Measurements from ENCODE around the gene SPDYE17. TPM values are rescaled to one million over a fixed set of nuclear protein-coding genes. Genes with fewer than 3 reads are reported as not detected.
"Not testable (repeated sequence)": the region's sequence is repeated elsewhere in the genome, so short reads cannot be mapped to it uniquely, and the experiment has no call there.

Gene SPDYE17
- total RNA-seq (not detected), polyA plus RNA-seq (ENCODE audit: insufficient read depth, low read depth, low replicate concordance) (not detected)
- long read RNA-seq, donor 1 = 0 reads
- long read RNA-seq, donor 2 = 0 reads
- long read RNA-seq, donor 3 = 0 reads
- long read RNA-seq, donor 4 = 0 reads
- long read RNA-seq, donor 5 = 0 reads
- long read RNA-seq, donor 6 = 0 reads
- long read RNA-seq, donor 7, partial matches to known transcripts = 0 of 2 reads
- long read RNA-seq, donor 7, other reads (novel, unspliced or antisense) = 2 of 2 reads
- long read RNA-seq, donor 8 = 0 reads
- long read RNA-seq, donor 9 = 0 reads
- long read RNA-seq, donor 10, partial matches to known transcripts = 25 of 25 reads
- long read RNA-seq, donor 10, other reads (novel, unspliced or antisense) = 0 of 25 reads

DNA sequence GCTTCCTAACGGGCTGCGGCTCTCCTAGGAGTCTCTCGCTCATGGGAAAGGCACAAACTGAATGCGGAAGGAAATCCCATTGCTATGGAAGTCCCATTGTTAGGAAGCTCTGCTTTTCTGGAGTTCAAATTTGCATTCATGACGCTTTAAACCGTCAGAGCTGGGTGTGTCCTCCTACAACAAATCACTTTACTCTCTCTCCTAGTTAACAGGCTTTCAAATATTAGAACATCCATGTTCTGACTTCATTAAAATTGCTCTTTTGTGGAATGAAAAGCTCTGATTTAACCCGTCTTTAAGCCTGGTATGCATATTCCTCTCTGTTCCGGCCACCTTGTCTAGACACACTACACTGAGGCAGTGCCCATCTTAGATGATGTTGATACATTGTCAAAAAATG, at the start of gene SPDYE17:
TSS of gene SPDYE17 (minus strand) at position 101 of the 400 bp plus-strand sequence. CDS start 1,791 bp downstream, outside the sequence.
- H3K27ac ChIP-seq (ENCODE audit: low read depth in 2 of 2, low read length in 2 of 2); H3K4me1 ChIP-seq (ENCODE audit: control insufficient read depth in 2 of 3, insufficient read depth in 2 of 3, low read depth in 1 of 3, low read length in 3 of 3); H3K36me3 ChIP-seq (ENCODE audit: control insufficient read depth in 2 of 3, insufficient read depth in 3 of 3, low read length in 3 of 3); DNase-seq; H3K27me3 ChIP-seq (ENCODE audit: control insufficient read depth, insufficient read depth, low read length); H3K9ac ChIP-seq (ENCODE audit: low read length in 3 of 3); intact Hi-C loops (cut with DNase I); FAIRE-seq; H3K4me3 ChIP-seq (ENCODE audit: low read length in 3 of 3); H3K9me3 ChIP-seq (ENCODE audit: control insufficient read depth in 2 of 3, insufficient read depth in 1 of 3, low read length in 3 of 3): not testable (repeated sequence)

- intact Hi-C loops (cut with DNase I); H3K27ac ChIP-seq (ENCODE audit: low read depth in 2 of 2, low read length in 2 of 2); H3K9ac ChIP-seq (ENCODE audit: low read length in 3 of 3); H3K36me3 ChIP-seq (ENCODE audit: control insufficient read depth in 2 of 3, insufficient read depth in 3 of 3, low read length in 3 of 3); H3K27me3 ChIP-seq (ENCODE audit: control insufficient read depth, insufficient read depth, low read length); DNase-seq; H3K9me3 ChIP-seq (ENCODE audit: control insufficient read depth in 2 of 3, insufficient read depth in 1 of 3, low read length in 3 of 3); H3K4me1 ChIP-seq (ENCODE audit: control insufficient read depth in 2 of 3, insufficient read depth in 2 of 3, low read depth in 1 of 3, low read length in 3 of 3); FAIRE-seq; H3K4me3 ChIP-seq (ENCODE audit: low read length in 3 of 3): not testable (repeated sequence)
Measured at GRCh38 chr7:77080236-77080635, 48.1 kb upstream of the SPDYE17 start.

DNA sequence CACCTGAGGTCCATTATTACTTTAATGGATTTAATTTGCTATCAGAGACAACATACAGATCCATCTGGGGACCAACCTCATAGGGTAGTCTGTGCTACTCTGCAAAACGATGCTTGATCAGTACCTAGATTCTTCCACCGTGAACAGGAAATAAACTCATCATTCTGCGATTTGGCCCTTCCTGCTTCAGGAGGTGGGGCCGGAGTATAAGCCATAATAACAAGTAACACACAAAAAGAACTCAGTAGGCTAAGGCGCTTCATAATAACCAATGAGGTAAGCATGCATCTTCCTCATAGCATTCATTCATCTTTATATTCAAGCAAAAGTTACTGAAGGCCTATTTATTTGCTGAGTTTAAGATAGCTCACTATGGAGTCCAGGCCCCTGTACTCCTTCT, 47.5 kb upstream of the SPDYE17 start:
- DNase-seq; FAIRE-seq; H3K4me3 ChIP-seq (ENCODE audit: low read length in 3 of 3); H3K36me3 ChIP-seq (ENCODE audit: control insufficient read depth in 2 of 3, insufficient read depth in 3 of 3, low read length in 3 of 3); H3K9ac ChIP-seq (ENCODE audit: low read length in 3 of 3); intact Hi-C loops (cut with DNase I); H3K27ac ChIP-seq (ENCODE audit: low read depth in 2 of 2, low read length in 2 of 2); H3K27me3 ChIP-seq (ENCODE audit: control insufficient read depth, insufficient read depth, low read length); H3K9me3 ChIP-seq (ENCODE audit: control insufficient read depth in 2 of 3, insufficient read depth in 1 of 3, low read length in 3 of 3); H3K4me1 ChIP-seq (ENCODE audit: control insufficient read depth in 2 of 3, insufficient read depth in 2 of 3, low read depth in 1 of 3, low read length in 3 of 3): not testable (repeated sequence)

- FAIRE-seq; H3K4me1 ChIP-seq (ENCODE audit: control insufficient read depth in 2 of 3, insufficient read depth in 2 of 3, low read depth in 1 of 3, low read length in 3 of 3); H3K4me3 ChIP-seq (ENCODE audit: low read length in 3 of 3); H3K36me3 ChIP-seq (ENCODE audit: control insufficient read depth in 2 of 3, insufficient read depth in 3 of 3, low read length in 3 of 3); H3K27me3 ChIP-seq (ENCODE audit: control insufficient read depth, insufficient read depth, low read length); DNase-seq; H3K27ac ChIP-seq (ENCODE audit: low read depth in 2 of 2, low read length in 2 of 2); H3K9ac ChIP-seq (ENCODE audit: low read length in 3 of 3); intact Hi-C loops (cut with DNase I); H3K9me3 ChIP-seq (ENCODE audit: control insufficient read depth in 2 of 3, insufficient read depth in 1 of 3, low read length in 3 of 3): not testable (repeated sequence)
Measured at GRCh38 chr7:77079112-77079511, 47.0 kb upstream of the SPDYE17 start.

- H3K4me1 ChIP-seq (ENCODE audit: control insufficient read depth in 2 of 3, insufficient read depth in 2 of 3, low read depth in 1 of 3, low read length in 3 of 3); DNase-seq; H3K4me3 ChIP-seq (ENCODE audit: low read length in 3 of 3); intact Hi-C loops (cut with DNase I); H3K36me3 ChIP-seq (ENCODE audit: control insufficient read depth in 2 of 3, insufficient read depth in 3 of 3, low read length in 3 of 3); H3K27ac ChIP-seq (ENCODE audit: low read depth in 2 of 2, low read length in 2 of 2); H3K27me3 ChIP-seq (ENCODE audit: control insufficient read depth, insufficient read depth, low read length); FAIRE-seq; H3K9me3 ChIP-seq (ENCODE audit: control insufficient read depth in 2 of 3, insufficient read depth in 1 of 3, low read length in 3 of 3); H3K9ac ChIP-seq (ENCODE audit: low read length in 3 of 3): not testable (repeated sequence)
Measured at GRCh38 chr7:77077060-77077459, 44.9 kb upstream of the SPDYE17 start.

- H3K4me3 ChIP-seq (ENCODE audit: low read length in 3 of 3); DNase-seq; H3K9ac ChIP-seq (ENCODE audit: low read length in 3 of 3); FAIRE-seq; H3K36me3 ChIP-seq (ENCODE audit: control insufficient read depth in 2 of 3, insufficient read depth in 3 of 3, low read length in 3 of 3); intact Hi-C loops (cut with DNase I); H3K9me3 ChIP-seq (ENCODE audit: control insufficient read depth in 2 of 3, insufficient read depth in 1 of 3, low read length in 3 of 3); H3K27me3 ChIP-seq (ENCODE audit: control insufficient read depth, insufficient read depth, low read length); H3K4me1 ChIP-seq (ENCODE audit: control insufficient read depth in 2 of 3, insufficient read depth in 2 of 3, low read depth in 1 of 3, low read length in 3 of 3); H3K27ac ChIP-seq (ENCODE audit: low read depth in 2 of 2, low read length in 2 of 2): not testable (repeated sequence)
Measured at GRCh38 chr7:77074786-77075396, 42.7 kb upstream of the SPDYE17 start.

DNA sequence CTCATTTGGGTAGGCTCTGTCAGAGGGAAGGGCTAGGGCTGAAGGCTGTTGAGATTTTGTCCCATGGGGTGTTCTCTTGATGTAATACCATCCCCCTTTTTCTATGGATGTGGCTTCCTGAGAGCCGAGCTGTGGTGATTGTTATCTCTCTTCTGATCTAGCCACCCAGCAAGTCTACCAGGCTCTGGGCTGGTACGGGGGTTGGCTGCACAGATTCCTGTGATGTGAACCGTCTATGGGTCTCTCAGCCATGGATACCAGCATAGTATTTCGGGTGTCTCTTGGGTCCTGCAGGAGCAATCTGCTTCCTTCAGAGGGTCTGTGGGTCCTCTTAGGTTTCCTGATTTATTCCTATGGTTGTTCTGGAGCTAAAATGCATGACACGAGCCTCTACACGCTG, 38.9 kb upstream of the SPDYE17 start:
- intact Hi-C loops (cut with DNase I); H3K36me3 ChIP-seq (ENCODE audit: control insufficient read depth in 2 of 3, insufficient read depth in 3 of 3, low read length in 3 of 3); H3K4me1 ChIP-seq (ENCODE audit: control insufficient read depth in 2 of 3, insufficient read depth in 2 of 3, low read depth in 1 of 3, low read length in 3 of 3); H3K27ac ChIP-seq (ENCODE audit: low read depth in 2 of 2, low read length in 2 of 2); H3K9me3 ChIP-seq (ENCODE audit: control insufficient read depth in 2 of 3, insufficient read depth in 1 of 3, low read length in 3 of 3); H3K4me3 ChIP-seq (ENCODE audit: low read length in 3 of 3); DNase-seq; FAIRE-seq; H3K27me3 ChIP-seq (ENCODE audit: control insufficient read depth, insufficient read depth, low read length); H3K9ac ChIP-seq (ENCODE audit: low read length in 3 of 3): not testable (repeated sequence)

DNA sequence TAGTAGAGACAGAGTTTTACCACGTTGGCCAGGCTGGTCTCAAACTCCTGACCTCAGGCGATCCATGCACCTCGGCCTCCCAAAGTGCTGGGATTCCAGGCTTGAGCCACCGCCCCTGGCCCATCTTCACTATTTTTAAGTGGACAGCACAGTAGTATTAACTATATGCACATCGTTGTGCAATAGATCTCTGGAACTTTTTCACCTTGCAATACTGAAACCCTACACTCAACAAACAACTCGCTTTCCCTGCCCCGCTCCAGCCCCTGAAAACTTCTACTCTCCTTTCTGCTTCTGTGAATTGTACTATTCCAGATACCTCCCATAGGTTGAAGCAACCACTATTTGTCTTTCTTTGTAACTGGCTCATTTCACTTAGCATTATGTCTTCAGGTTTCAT, 33.7 kb upstream of the SPDYE17 start:
- H3K27ac ChIP-seq (ENCODE audit: low read depth in 2 of 2, low read length in 2 of 2); H3K4me3 ChIP-seq (ENCODE audit: low read length in 3 of 3); H3K27me3 ChIP-seq (ENCODE audit: control insufficient read depth, insufficient read depth, low read length); H3K36me3 ChIP-seq (ENCODE audit: control insufficient read depth in 2 of 3, insufficient read depth in 3 of 3, low read length in 3 of 3); DNase-seq; intact Hi-C loops (cut with DNase I); H3K9ac ChIP-seq (ENCODE audit: low read length in 3 of 3); H3K9me3 ChIP-seq (ENCODE audit: control insufficient read depth in 2 of 3, insufficient read depth in 1 of 3, low read length in 3 of 3); H3K4me1 ChIP-seq (ENCODE audit: control insufficient read depth in 2 of 3, insufficient read depth in 2 of 3, low read depth in 1 of 3, low read length in 3 of 3); FAIRE-seq: not testable (repeated sequence)

Measured in kidney (tissue), 19 donors.